Neural cell (in vitro differentiated cells): ENCODE results near the gene FAM107B. TPM values are rescaled to one million over a fixed set of nuclear protein-coding genes. Genes with fewer than 3 reads are reported as not detected.

Experiments used
- H2AFZ ChIP-seq: fragments of 200-600, 300-800 bp; sonication (generic), shearing (Covaris generic); 2 replicates; pipeline ENCODE4 v1.6.0; 2014; ENCODE audit warnings: low read depth, mild to moderate bottlenecking, antibody characterized with exemption, low read length, moderate library complexity
- H3F3A ChIP-seq: fragments of 200-600 bp; shearing (Covaris generic); 2 replicates; pipeline ENCODE4 v1.6.1; 2016; ENCODE audit warnings: mild to moderate bottlenecking, moderate library complexity, mixed read lengths, antibody characterized with exemption, low read length; ENCODE audit not compliant: insufficient read depth, poor library complexity, severe bottlenecking
- H3K27ac ChIP-seq: fragments of 200-600, 300-800 bp; sonication (generic), shearing (Covaris generic); 2 replicates; pipeline ENCODE4 v1.5.1; 2014; ENCODE audit warnings: mild to moderate bottlenecking, low read length, moderate library complexity
- H3K27me3 ChIP-seq: fragments of 300-800, 200-600 bp; sonication (generic), shearing (Covaris generic); 2 replicates; pipeline ENCODE4 v1.6.0; 2014; ENCODE audit warnings: mild to moderate bottlenecking, low read depth, low read length, moderate library complexity; ENCODE audit not compliant: insufficient read depth
- H3K36me3 ChIP-seq: fragments of 300-800, 200-600 bp; sonication (generic), shearing (Covaris generic); 2 replicates; pipeline ENCODE4 v1.5.1; 2014; ENCODE audit warnings: mild to moderate bottlenecking, antibody characterized with exemption, low read length, moderate library complexity; ENCODE audit not compliant: insufficient read depth
- H3K4me2 ChIP-seq: fragments of 300-800, 200-600 bp; sonication (generic), shearing (Covaris generic); 2 replicates; pipeline ENCODE4 v1.6.0; 2014; ENCODE audit warnings: mild to moderate bottlenecking, low read length
- H3K4me3 ChIP-seq: fragments of 300-800, 200-600 bp; sonication (generic), shearing (Covaris generic); 2 replicates; pipeline ENCODE4 v1.5.1; 2014; ENCODE audit warnings: mild to moderate bottlenecking, low read length, moderate library complexity
- H3K79me2 ChIP-seq: fragments of 200-600 bp; shearing (Covaris generic); replicated peaks from 2 replicates; pipeline ENCODE4 v1.6.0; 2014; ENCODE audit warnings: mild to moderate bottlenecking, low read length, moderate library complexity; ENCODE audit not compliant: insufficient read depth
- H3K9ac ChIP-seq: fragments of 300-800, 200-600 bp; sonication (generic), shearing (Covaris generic); 2 replicates; pipeline ENCODE4 v1.6.1; 2016; ENCODE audit warnings: mild to moderate bottlenecking, low read length, mixed read lengths
- H3K9me2 ChIP-seq: fragments of 200-600 bp; shearing (Covaris generic); 2 replicates; pipeline ENCODE4 v1.6.1; 2016; ENCODE audit warnings: mild to moderate bottlenecking, low read length, mixed read lengths; ENCODE audit not compliant: insufficient read depth
- H3K9me3 ChIP-seq: fragments of 200-600, 300-800 bp; sonication (generic), shearing (Covaris generic); 2 replicates; pipeline ENCODE4 v1.6.1; 2016; ENCODE audit warnings: mild to moderate bottlenecking, mixed run types, low read length, moderate library complexity, mixed read lengths
- H4K20me1 ChIP-seq: fragments of 200-600 bp; shearing (Covaris generic); 2 replicates; pipeline ENCODE4 v1.6.1; 2016; ENCODE audit warnings: mild to moderate bottlenecking, mixed run types; ENCODE audit not compliant: insufficient read depth
- CTCF ChIP-seq: fragments of 450-650 bp; IDR thresholded peaks from 2 replicates; pipeline ENCODE4 v1.5.1; 2014; ENCODE audit warnings: antibody characterized with exemption, mild to moderate bottlenecking, moderate library complexity; ENCODE audit not compliant: poor library complexity, severe bottlenecking
- EP300 ChIP-seq: fragments of 450-650 bp; conservative IDR thresholded peaks from 2 replicates; pipeline ENCODE4 v1.6.1; 2014; ENCODE audit warnings: antibody characterized with exemption, mild to moderate bottlenecking, moderate library complexity; ENCODE audit not compliant: poor library complexity, severe bottlenecking
- EZH2 ChIP-seq: fragments of 200-600, 300-800 bp; shearing (Covaris generic), sonication (generic); IDR thresholded peaks from 2 replicates; pipeline ENCODE4 v1.6.1; 2014; ENCODE audit warnings: antibody characterized with exemption, low read length, borderline replicate concordance, mild to moderate bottlenecking; ENCODE audit not compliant: insufficient read depth, poor library complexity, severe bottlenecking
- MXI1 ChIP-seq: fragments of 450-650 bp; conservative IDR thresholded peaks from 2 replicates; pipeline ENCODE4 v1.6.1; 2014; ENCODE audit warnings: antibody characterized with exemption, mild to moderate bottlenecking; ENCODE audit not compliant: poor library complexity, severe bottlenecking
- POLR2AphosphoS5 ChIP-seq: IDR thresholded peaks from 2 replicates; pipeline ENCODE4 v1.6.1; 2012
- RAD21 ChIP-seq: fragments of 450-650 bp; conservative IDR thresholded peaks from 2 replicates; pipeline ENCODE4 v1.6.1; 2014; ENCODE audit warnings: antibody characterized with exemption, mild to moderate bottlenecking, moderate library complexity
- REST ChIP-seq: IDR thresholded peaks from 2 replicates; pipeline ENCODE4 v1.6.1; 2012; ENCODE audit warnings: borderline replicate concordance
- SMC3 ChIP-seq: fragments of 450-650 bp; conservative IDR thresholded peaks from 2 replicates; pipeline ENCODE4 v1.6.1; 2014; ENCODE audit warnings: antibody characterized with exemption, mild to moderate bottlenecking, moderate library complexity; ENCODE audit not compliant: poor library complexity
- TAF1 ChIP-seq: IDR thresholded peaks from 2 replicates; pipeline ENCODE4 v1.6.1; 2012; ENCODE audit warnings: low read depth
- polyA plus RNA-seq: library from polyadenylated mRNA; depleted of rRNA; stranded (reverse); fragments of >200 nt; gene quantifications from 2 replicates; pipeline ENCODE4 v1.2.3, GENCODE V29; 2014

The FAM107B gene
- polyA plus RNA-seq, 1 donor from 2014 or later = 106 TPM

- H3K9me2 ChIP-seq = no peaks in the 10 kb centered on the region
- no peak overlapping the region for H3K4me2 ChIP-seq
- H2AFZ ChIP-seq = no peak overlapping the region
- H3K79me2 ChIP-seq = no peaks in the 10 kb centered on the region
- no peaks in the 10 kb centered on the region for H3K36me3 ChIP-seq
- no peaks in the 10 kb centered on the region for H3K27me3 ChIP-seq
- no peaks in the 10 kb centered on the region for H3K9me3 ChIP-seq
- no peak overlapping the region for H3K4me3 ChIP-seq
- TF ChIP-seq POLR2AphosphoS5 (no peak), CTCF (no peak), TAF1 (no peak), EP300 (no peak), REST (no peak), RAD21 (no peak), EZH2 (no peak), SMC3 (no peak), MXI1 (no peak)
- no peaks in the 10 kb centered on the region for H3F3A ChIP-seq
- no peaks in the 10 kb centered on the region for H4K20me1 ChIP-seq
- no peak overlapping the region for H3K9ac ChIP-seq
- H3K27ac ChIP-seq = no peak overlapping the region
Observed at GRCh38 chr10:14611968-14612693, 162.6 kb downstream of the FAM107B start.

GRCh38 chr10:14609178-14609577, 165.5 kb downstream of the FAM107B start:
- Histone ChIP-seq H2AFZ (no peak overlapping the region), H4K20me1 (no peaks in the 10 kb centered on the region), H3K27ac (no peak overlapping the region), H3K4me3 (no peak overlapping the region), H3K36me3 (no peaks in the 10 kb centered on the region), H3F3A (no peaks in the 10 kb centered on the region), H3K9me3 (no peaks in the 10 kb centered on the region), H3K4me2 (no peak overlapping the region), H3K9me2 (no peaks in the 10 kb centered on the region), H3K27me3 (no peaks in the 10 kb centered on the region), H3K79me2 (no peaks in the 10 kb centered on the region), H3K9ac (no peak overlapping the region)
- TF ChIP-seq CTCF = no peak
- TF ChIP-seq SMC3 = no peak
- no peak for TF ChIP-seq POLR2AphosphoS5
- no peak for TF ChIP-seq EZH2
- TF ChIP-seq RAD21 = no peak
- TF ChIP-seq MXI1 = no peak
- TF ChIP-seq REST = no peak
- no peak for TF ChIP-seq EP300
- no peak for TF ChIP-seq TAF1
